A673 (cell line): Measurements from ENCODE around the gene PLPP2. TPM values are rescaled to one million over a fixed set of nuclear protein-coding genes. Genes with fewer than 3 reads are reported as not detected.

Experiments
- BruUV-seq: library from RNA; stranded (reverse); fragments of 400-500 nt; replicated peaks from 2 replicates; lab custom pipeline; 2021; lab: Mats Ljungman, UMichigan
- CTCF ChIA-PET: fragments of 300-600 bp; sonication (Branson Sonifier 250); formaldehyde crosslinking; loops from one replicate; lab custom pipeline; 2022; ENCODE audit warnings: antibody characterized with exemption; lab: Charles Lee
- POLR2A ChIA-PET: fragments of 300-600 bp; sonication (Branson Sonifier 250); formaldehyde crosslinking; loops from one replicate; lab custom pipeline; 2022; ENCODE audit warnings: antibody characterized with exemption; ENCODE audit not compliant: low non-redundant PET; lab: Charles Lee
- DNase-seq: peaks from one replicate; pipeline ENCODE4 v3.0.0-alpha.2; 2015; ENCODE audit warnings: low spot score
- H3K27ac ChIP-seq: fragments of 200-600 bp; sonication (generic); 2 replicates; pipeline ENCODE4 v1.5.1; 2016; ENCODE audit warnings: mixed run types, low read depth, mild to moderate bottlenecking, mixed read lengths, antibody characterized with exemption, low read length; ENCODE audit not compliant: poor library complexity, severe bottlenecking
- H3K27me3 ChIP-seq: fragments of 200-600 bp; sonication (generic); replicated peaks from 2 replicates; pipeline ENCODE4 v1.6.1; 2017; ENCODE audit warnings: mixed run types, low read depth, mild to moderate bottlenecking, mixed read lengths, antibody characterized with exemption, low read length; ENCODE audit not compliant: insufficient read depth, poor library complexity
- H3K36me3 ChIP-seq: fragments of 200-600 bp; sonication (generic); 2 replicates; pipeline ENCODE4 v1.6.1; 2016; ENCODE audit warnings: mixed run types, mild to moderate bottlenecking, mixed read lengths, antibody characterized with exemption, low read length; ENCODE audit not compliant: insufficient read depth, poor library complexity, severe bottlenecking
- H3K4me1 ChIP-seq: fragments of 200-600 bp; sonication (generic); 2 replicates; pipeline ENCODE4 v1.6.1; 2017; ENCODE audit warnings: mixed run types, mild to moderate bottlenecking, mixed read lengths, antibody characterized with exemption, low read length; ENCODE audit not compliant: insufficient read depth, poor library complexity, severe bottlenecking
- H3K4me3 ChIP-seq: fragments of 200-600 bp; sonication (generic); 2 replicates; pipeline ENCODE4 v1.5.1; 2016; ENCODE audit warnings: low read depth, mixed run types, mild to moderate bottlenecking, mixed read lengths, low read length; ENCODE audit not compliant: poor library complexity, severe bottlenecking
- H3K9me3 ChIP-seq: fragments of 200-600 bp; sonication (generic); 2 replicates; pipeline ENCODE4 v1.6.1; 2016; ENCODE audit warnings: mixed run types, low read depth, mild to moderate bottlenecking, mixed read lengths, antibody characterized with exemption, low read length; ENCODE audit not compliant: poor library complexity, severe bottlenecking
- CTCF ChIP-seq: fragments of 300-800, 200-600 bp; sonication (generic); conservative IDR thresholded peaks from 2 replicates; pipeline ENCODE4 v1.5.1; 2017; ENCODE audit warnings: low read depth, mild to moderate bottlenecking, antibody characterized with exemption, low read length, moderate library complexity, mixed read lengths
- EZH2 ChIP-seq: fragments of 200-600 bp; sonication (generic); IDR thresholded peaks from 2 replicates; pipeline ENCODE4 v1.6.1; 2017; ENCODE audit warnings: borderline replicate concordance, low read depth, mild to moderate bottlenecking, mixed read lengths, antibody characterized with exemption, low read length; ENCODE audit not compliant: poor library complexity, severe bottlenecking
- intact Hi-C: fragments of 100-400 bp; cut with micrococcal nuclease; formaldehyde crosslinking; loops from one replicate; pipeline ENCODE4 v1.10.0; 2022; ENCODE audit not compliant: unreplicated experiment
- total RNA-seq: library from RNA; stranded (reverse); gene quantifications from 2 replicates; pipeline ENCODE4 v1.2.3, GENCODE V29; 2021

The PLPP2 gene
- total RNA-seq, 1 experiment from 2014 or later = 2.6 TPM

- DNase-seq = no peak
- BruUV-seq = no TSS peak
- intact Hi-C loops = no loop called here
- H3K4me1 ChIP-seq = no peaks in the 10 kb centered on the region
- no peak overlapping the region for H3K4me3 ChIP-seq
- ChIA-PET POLR2A (no interaction called here), CTCF (no interaction called here)
- peaks cover 8% of the 10 kb centered on the region for H3K27me3 ChIP-seq
- TF ChIP-seq EZH2 (no peak), CTCF (no peak)
- no peak overlapping the region for H3K27ac ChIP-seq
- H3K36me3 ChIP-seq = no peaks in the 10 kb centered on the region
- no peaks in the 10 kb centered on the region for H3K9me3 ChIP-seq
These were observed 3.8 kb downstream of the PLPP2 start for GRCh38 chr19:287381-287871.

DNA sequence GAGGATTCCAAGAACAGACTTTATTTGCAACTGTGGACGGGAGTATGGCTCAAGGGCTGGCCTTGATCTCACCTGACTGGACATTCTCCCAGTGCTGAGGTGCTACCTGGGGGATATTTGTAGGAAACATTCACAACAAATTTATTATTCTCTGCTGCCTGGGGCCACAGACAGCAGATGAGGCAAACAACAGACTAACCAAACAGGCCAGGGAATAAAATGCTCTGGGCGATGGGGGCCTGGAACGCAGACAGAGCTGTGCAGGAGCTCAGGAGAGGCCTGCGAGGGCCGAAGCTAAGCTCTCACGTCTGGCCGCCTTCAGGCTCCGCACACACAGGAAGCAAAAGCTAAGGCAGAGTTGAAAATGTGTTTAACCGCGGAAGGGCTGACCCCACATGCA lies 7.8 kb downstream of the PLPP2 start:
- Histone ChIP-seq H3K4me3 (no peak overlapping the region), H3K36me3 (no peaks in the 10 kb centered on the region), H3K27me3 (peaks cover 4% of the 10 kb centered on the region), H3K9me3 (no peaks in the 10 kb centered on the region), H3K4me1 (no peaks in the 10 kb centered on the region), H3K27ac (no peak overlapping the region)
- POLR2A ChIA-PET = no interaction called here
- BruUV-seq = no TSS peak
- CTCF ChIA-PET = no interaction called here
- TF ChIP-seq CTCF = no peak
- no peak for TF ChIP-seq EZH2
- DNase-seq = no peak
- intact Hi-C loops = no loop called here

- no peak for TF ChIP-seq EZH2
- no peak for TF ChIP-seq CTCF
- H3K4me1 ChIP-seq = no peaks in the 10 kb centered on the region
- H3K27me3 ChIP-seq = peaks cover 12% of the 10 kb centered on the region
- intact Hi-C loops = no loop called here
- BruUV-seq = no TSS peak
- no peaks in the 10 kb centered on the region for H3K9me3 ChIP-seq
- H3K36me3 ChIP-seq = no peaks in the 10 kb centered on the region
- CTCF ChIA-PET = no interaction called here
- no peak for DNase-seq
- POLR2A ChIA-PET = no interaction called here
- H3K27ac ChIP-seq = no peak overlapping the region
- no peak overlapping the region for H3K4me3 ChIP-seq
These were observed 8.7 kb downstream of the PLPP2 start for GRCh38 chr19:282501-282900.
